Amygdala (tissue), 56 donors: ENCODE data around the gene NEURL2.
A peak's percentile ranks its signal among the peaks of the same experiment; 100 is the strongest.

Experiments
- DNase-seq, 56 donors: peaks; one replicate each; lab custom pipeline; 2025; lab: John Stamatoyannopoulos, UW

NEURL2 gene

GRCh38 chr20:45920462-45921336 lies 29.7 kb upstream of the NEURL2 start:
- DNase-seq, result no peak

- no peak for DNase-seq
Observed at GRCh38 chr20:45919542-45920399, 28.8 kb upstream of the NEURL2 start.

- DNase-seq, result no peak
Observed at GRCh38 chr20:45918779-45919537, 27.9 kb upstream of the NEURL2 start.

DNA sequence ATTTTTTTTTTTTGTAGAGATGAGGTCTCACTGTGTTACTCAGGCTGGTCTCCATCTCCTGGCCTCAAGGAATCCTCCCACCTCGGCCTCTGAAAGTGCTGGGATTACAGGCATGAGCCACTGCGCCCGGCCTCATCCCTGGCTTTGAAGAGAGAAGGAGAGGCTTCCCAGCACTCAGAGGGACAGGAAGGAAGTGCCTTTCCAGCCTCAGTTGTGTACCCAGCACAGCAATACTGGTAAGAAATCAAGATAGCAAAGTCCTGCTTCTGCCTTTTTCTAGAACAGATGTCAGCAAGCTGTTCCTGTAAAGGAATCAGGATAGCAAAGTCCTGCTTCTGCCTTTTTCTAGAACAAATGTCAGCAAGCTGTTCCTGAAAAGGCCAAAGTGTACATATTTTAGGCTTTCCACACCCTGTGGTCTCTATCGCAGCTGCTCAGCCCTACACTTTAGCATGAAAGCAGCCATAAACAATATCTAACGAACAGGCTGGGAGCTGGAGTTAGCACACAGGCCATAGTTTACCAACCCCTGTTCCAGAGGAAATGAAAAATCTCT lies 27.3 kb upstream of the NEURL2 start:
- DNase-seq, result peak in 2 of 56 donors; percentile 15 to 17

GRCh38 chr20:45917790-45918141 lies 26.8 kb upstream of the NEURL2 start:
- DNase-seq, result peak in 11 of 56 donors; percentile 9 to 46 (median 17)

- DNase-seq, result no peak
Observed at GRCh38 chr20:45913116-45913515, 22.1 kb upstream of the NEURL2 start.

- DNase-seq, result no peak
Observed at GRCh38 chr20:45912344-45912682, 21.3 kb upstream of the NEURL2 start.

DNA sequence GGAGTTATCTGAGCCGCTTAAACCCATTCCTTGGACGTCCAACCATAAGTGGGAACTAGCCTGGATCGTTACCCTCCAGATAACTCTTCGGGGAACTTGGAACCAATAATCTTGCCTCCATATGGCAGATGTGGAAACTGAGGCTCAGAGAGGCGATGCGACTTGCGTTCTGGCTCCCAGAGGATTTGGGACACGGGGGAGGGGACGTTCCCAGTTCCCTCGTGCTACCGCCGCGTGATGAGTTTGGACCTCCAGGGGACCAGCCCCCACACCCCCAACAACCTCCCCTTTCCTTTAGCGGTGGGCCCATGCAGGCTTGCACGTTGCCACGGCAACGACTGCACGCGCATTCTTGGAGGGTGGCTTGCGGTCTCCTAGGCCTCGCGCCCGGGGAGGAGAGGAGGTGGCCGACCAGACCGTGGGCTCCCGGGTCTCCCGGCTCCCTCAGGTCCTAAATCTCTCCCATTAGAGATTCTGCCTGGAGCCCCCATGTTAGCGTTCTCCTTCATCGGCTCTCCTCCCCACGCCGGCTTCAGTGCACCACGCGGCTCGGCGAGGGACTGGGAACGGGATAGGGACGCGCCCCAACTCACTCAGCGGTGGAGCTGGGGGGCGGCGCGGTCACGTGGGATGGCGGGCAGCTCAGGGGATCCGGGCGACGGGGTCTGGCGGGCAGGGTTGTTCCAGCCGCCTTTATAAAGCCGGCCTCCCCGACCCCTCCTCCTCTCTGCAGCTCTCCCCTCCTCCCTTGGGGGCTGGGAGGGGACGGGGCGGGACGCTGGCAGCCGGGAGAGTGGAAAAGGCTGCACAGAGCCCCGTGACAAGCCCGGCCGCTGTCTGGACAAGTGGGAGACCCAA lies 20.7 kb upstream of the NEURL2 start, which contains the start of gene PLTP:
Gene PLTP, minus strand, starts transcription at position 670 of the 858 bp plus-strand sequence. CDS start 703 bp downstream, outside the sequence.
- peak in 50 of 56 donors; percentile 9 to 84 (median 58) for DNase-seq

- DNase-seq, result peak in 53 of 56 donors; percentile 10 to 93 (median 77)
Observed at GRCh38 chr20:45910670-45911485, 19.9 kb upstream of the NEURL2 start.

DNA sequence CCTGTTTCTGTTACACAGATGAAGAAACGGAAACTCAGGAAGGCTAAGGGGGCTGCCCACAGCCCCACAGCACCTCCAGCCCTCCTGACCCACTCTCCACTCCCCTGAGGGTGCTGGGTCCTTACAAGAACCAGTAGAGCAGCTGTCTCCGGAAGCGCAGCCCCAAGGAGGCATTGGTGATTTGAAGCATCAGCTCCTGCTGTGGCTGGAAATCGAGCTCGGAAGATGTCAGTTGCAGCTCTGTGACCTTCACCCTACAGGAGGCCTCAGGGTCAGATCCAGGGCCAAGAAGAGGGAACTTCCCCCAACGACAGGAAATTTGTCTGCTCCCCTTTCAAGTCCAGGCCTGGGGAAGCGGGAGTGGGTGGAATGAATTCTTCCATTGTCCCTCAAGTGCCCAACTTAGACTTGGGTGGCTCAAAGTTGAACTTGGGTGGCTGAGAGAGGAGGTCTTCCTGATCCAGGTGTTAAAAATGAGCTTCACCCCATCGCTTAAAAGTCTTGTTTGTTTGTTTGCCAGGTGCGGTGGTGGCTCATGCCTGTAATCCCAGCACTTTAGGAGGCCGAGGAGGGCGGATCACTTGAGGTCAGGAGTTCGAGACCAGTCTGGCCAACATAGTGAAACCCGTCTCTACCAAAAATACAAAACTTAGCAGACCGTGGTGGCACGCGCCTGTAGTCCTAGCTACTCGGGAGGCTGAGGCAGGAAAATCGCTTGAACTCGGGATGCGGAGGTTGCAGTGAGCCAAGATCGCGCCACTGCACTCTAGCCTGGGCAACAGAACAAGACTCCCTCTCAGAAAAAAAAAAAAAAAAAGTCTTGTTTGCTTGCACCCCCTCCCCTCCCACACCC lies 19.0 kb upstream of the NEURL2 start:
- no peak for DNase-seq

GRCh38 chr20:45909336-45909808 lies 18.4 kb upstream of the NEURL2 start:
- no peak for DNase-seq

- DNase-seq, result no peak
Observed at GRCh38 chr20:45908084-45908483, 17.1 kb upstream of the NEURL2 start.

DNA sequence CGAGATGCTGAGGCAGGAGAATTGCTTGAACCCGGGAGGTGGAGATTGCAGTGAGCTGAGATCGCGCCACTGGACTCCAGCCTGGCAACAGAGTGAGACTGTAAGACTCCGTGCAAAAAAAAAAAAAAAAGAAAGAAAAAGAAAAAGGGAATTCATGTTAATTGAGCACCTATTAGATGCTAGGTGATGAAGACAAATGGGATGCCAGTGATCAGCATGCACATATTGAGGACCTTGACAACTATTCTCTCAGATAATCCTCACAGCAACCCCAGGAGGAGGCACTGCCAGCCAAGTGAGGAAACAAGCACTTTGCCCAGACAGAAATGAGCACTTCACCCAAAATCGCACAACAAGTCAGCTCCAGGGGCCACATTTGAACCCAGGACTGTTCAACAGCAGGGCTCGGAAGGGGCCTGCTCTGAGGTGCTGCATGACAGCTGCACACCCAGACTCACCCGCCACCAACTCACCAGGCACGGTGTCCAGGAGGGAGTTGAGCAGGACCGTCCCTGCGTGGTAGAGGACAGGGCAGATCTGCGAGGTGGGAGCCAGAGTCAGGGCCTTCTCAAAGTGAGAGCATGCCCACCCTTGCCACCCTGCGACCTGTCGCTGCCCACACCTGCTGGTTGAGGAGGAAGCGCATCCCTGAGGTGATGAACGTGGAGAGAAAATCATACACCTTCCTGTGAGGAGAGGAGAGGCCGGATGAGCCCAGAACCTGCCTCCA lies 16.4 kb upstream of the NEURL2 start:
- no peak for DNase-seq

DNA sequence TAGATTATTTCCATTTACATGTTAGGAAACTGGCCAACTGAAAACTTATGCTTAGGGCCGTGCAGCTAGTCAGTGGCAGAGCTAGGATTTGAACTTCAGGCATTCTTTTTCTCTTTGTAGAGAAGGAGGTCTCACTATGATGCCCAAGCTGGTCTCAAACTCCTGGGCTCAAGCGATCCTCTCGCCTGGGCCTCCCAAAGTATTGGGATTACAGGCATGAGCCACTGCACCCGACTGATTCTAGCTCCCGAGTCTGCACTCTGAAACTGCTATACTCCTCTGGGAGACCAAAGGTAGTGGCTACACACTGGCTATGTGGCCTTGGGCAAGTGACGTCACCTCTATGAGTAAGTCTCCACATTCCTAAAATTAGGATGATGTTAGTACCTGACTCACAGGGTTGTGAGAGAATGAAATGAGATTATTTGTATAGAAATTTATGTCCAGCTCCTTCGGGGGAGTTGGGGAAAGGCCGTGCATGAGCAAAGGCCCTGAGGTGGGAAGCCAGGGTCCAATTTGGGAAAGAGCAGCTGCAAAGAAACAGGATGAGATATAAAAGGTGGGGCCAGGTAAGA lies 14.6 kb upstream of the NEURL2 start:
- DNase-seq, result no peak

DNA sequence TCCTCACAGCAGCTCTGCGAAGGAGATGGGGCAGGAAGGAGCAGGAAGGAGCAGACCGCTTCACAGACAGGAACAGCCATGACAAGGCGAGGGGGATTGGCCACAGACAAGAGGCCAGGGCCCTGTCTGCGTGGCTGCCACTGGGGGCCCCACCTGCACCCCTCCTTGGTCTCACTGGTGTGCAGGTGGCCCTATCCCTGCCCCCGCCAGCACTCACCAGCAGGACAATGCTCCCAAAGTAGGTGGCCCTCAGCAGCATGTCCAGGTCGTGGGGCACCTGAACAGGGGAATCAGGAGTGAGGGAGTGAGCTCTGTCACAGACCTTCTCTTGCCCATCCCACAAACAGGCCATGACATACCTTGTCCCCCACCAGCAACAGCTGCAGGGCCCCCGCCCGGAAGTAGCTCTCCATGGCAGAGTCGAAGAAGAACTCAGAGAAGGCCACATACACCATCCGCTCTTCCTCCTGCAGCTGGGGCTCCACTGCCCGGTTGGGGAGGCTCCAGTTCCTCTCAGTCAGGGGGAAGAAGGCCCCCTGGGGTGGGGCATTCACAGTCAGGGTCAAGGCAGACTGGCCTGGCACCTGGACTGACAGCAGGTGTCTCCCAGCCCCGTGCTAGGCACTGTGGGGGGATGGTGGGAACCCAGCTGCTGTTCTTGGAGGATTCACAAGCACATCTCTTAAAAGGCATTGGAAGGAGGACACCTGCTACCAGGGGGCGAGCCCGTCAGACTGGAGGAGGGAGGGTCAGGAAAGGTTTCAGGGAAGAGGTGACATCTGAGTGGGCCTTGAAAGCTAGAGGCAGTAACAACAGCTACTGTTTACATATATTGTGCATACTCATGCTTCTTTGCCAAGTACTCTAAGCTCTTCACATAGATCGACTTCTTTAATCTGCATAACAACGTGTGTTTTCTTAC lies 13.8 kb upstream of the NEURL2 start:
- DNase-seq, result no peak
